ENCODE data around the gene FBH1. TPM values are rescaled to one million over a fixed set of nuclear protein-coding genes. Genes with fewer than 3 reads are reported as not detected.

The FBH1 gene
- total RNA-seq, 2 experiments from 2014 or later, result 33.9 to 34.2 TPM

GRCh38 chr10:5897053-5897340 is 7.0 kb downstream of the FBH1 start:
- intact Hi-C loops (cut with DNase I, micrococcal nuclease), result no loop called here
- TF ChIP-seq, protein P1, sequence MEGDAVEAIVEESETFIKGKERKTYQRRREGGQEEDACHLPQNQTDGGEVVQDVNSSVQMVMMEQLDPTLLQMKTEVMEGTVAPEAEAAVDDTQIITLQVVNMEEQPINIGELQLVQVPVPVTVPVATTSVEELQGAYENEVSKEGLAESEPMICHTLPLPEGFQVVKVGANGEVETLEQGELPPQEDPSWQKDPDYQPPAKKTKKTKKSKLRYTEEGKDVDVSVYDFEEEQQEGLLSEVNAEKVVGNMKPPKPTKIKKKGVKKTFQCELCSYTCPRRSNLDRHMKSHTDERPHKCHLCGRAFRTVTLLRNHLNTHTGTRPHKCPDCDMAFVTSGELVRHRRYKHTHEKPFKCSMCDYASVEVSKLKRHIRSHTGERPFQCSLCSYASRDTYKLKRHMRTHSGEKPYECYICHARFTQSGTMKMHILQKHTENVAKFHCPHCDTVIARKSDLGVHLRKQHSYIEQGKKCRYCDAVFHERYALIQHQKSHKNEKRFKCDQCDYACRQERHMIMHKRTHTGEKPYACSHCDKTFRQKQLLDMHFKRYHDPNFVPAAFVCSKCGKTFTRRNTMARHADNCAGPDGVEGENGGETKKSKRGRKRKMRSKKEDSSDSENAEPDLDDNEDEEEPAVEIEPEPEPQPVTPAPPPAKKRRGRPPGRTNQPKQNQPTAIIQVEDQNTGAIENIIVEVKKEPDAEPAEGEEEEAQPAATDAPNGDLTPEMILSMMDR (IDR thresholded peaks at IDR 0.05), result no peak
- Histone ChIP-seq H3K4me3 (ENCODE audit: low read length) (no peak overlapping the region), H3K4me1 (ENCODE audit: insufficient read depth, low read length) (peaks cover 18% of the 10 kb centered on the region), H3K27me3 (ENCODE audit: control insufficient read depth in 1 of 2, insufficient read depth in 2 of 2, low read length in 2 of 2) (no peaks in the 10 kb centered on the region), H3K36me3 (ENCODE audit: insufficient read depth, low read length) (peaks cover 12% of the 10 kb centered on the region), H3K27ac (ENCODE audit: low read depth in 1 of 2, low read length in 2 of 2) (no peak overlapping the region), H3K9me3 (ENCODE audit: control insufficient read depth in 1 of 2, insufficient read depth in 1 of 2, low read length in 2 of 2) (peaks cover 3 to 7% of the 10 kb centered on the region in 2 experiments)
- Mint-ChIP-seq H3K36me3 (ENCODE audit: low read depth) (peaks cover 50% of the 10 kb centered on the region), H3K27ac (peak overlapping the region; percentile 89), H3K27me3 (no peaks in the 10 kb centered on the region), H3K4me1 (ENCODE audit: low read depth) (peaks cover 57% of the 10 kb centered on the region), H3K9me3 (no peaks in the 10 kb centered on the region), H3K4me3 (no peak overlapping the region)
- POLR2A ChIA-PET, result interaction anchor here (1.4 kb wide), 1 partner anchor 83 kb away, joined by 4 read pairs; no protein-coding TSS in a partner anchor
- ATAC-seq (ENCODE audit: poor library complexity) (no peak), DNase-seq (no peak)
- CTCF ChIA-PET, result no interaction called here

DNA sequence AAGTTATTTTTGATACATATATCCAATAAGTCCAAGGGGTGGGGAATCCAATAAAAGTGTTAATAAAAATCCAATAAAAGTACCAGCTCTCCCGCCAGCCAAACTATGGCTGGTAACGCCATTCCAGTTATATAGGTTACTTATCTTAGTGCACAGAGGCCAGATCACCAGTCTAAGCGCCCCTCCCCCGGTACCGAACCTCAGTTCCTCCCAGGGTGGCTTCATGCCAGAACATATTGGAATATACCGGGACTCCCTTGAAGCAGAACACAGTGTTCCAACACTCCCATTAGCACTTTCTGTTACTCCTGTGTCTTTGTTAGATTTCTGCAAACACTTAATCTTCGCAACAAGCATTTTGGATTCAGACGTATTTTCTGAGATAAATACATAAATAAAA is 7.5 kb downstream of the FBH1 start:
- H3K36me3 Mint-ChIP-seq (ENCODE audit: low read depth), result peaks cover 50% of the 10 kb centered on the region
- peaks cover 16% of the 10 kb centered on the region for H3K4me1 ChIP-seq (ENCODE audit: insufficient read depth, low read length)

GRCh38 chr10:5898163-5898562 is 8.1 kb downstream of the FBH1 start:
- H3K36me3 Mint-ChIP-seq (ENCODE audit: low read depth), result peaks cover 52% of the 10 kb centered on the region
- Histone ChIP-seq H3K9me3 (ENCODE audit: control insufficient read depth in 1 of 2, insufficient read depth in 1 of 2, low read length in 2 of 2) (peaks cover 3 to 7% of the 10 kb centered on the region in 2 experiments), H3K27ac (ENCODE audit: low read depth in 1 of 2, low read length in 2 of 2) (no peak overlapping the region), H3K4me3 (ENCODE audit: low read length) (no peak overlapping the region), H3K36me3 (ENCODE audit: insufficient read depth, low read length) (peaks cover 12% of the 10 kb centered on the region), H3K4me1 (ENCODE audit: insufficient read depth, low read length) (peaks cover 16% of the 10 kb centered on the region), H3K27me3 (ENCODE audit: control insufficient read depth in 1 of 2, insufficient read depth in 2 of 2, low read length in 2 of 2) (no peaks in the 10 kb centered on the region)
- DNase-seq (no peak), ATAC-seq (ENCODE audit: poor library complexity) (no peak)
- H3K9me3 Mint-ChIP-seq, result no peaks in the 10 kb centered on the region
- ChIA-PET CTCF (no interaction called here), POLR2A (no interaction called here)
- no peak overlapping the region for H3K4me3 Mint-ChIP-seq
- TF ChIP-seq, protein P1 (IDR thresholded peaks at IDR 0.05), result no peak
- intact Hi-C loops (cut with DNase I, micrococcal nuclease), result no loop called here
- H3K27me3 Mint-ChIP-seq, result no peaks in the 10 kb centered on the region
- peaks cover 47% of the 10 kb centered on the region for H3K4me1 Mint-ChIP-seq (ENCODE audit: low read depth)
- no peak overlapping the region for H3K27ac Mint-ChIP-seq

More for the DNA sequence above, 7.5 kb downstream of the FBH1 start:
- H3K4me1 Mint-ChIP-seq (ENCODE audit: low read depth), result peaks cover 52% of the 10 kb centered on the region
- Histone ChIP-seq H3K27me3 (ENCODE audit: control insufficient read depth in 1 of 2, insufficient read depth in 2 of 2, low read length in 2 of 2) (no peaks in the 10 kb centered on the region), H3K27ac (ENCODE audit: low read depth in 1 of 2, low read length in 2 of 2) (no peak overlapping the region), H3K36me3 (ENCODE audit: insufficient read depth, low read length) (peaks cover 12% of the 10 kb centered on the region), H3K9me3 (ENCODE audit: control insufficient read depth in 1 of 2, insufficient read depth in 1 of 2, low read length in 2 of 2) (peaks cover 3 to 7% of the 10 kb centered on the region in 2 experiments), H3K4me3 (ENCODE audit: low read length) (no peak overlapping the region)
- no peak for ATAC-seq (ENCODE audit: poor library complexity)
- no peaks in the 10 kb centered on the region for H3K9me3 Mint-ChIP-seq
- peak overlapping the region; percentile 89 for H3K27ac Mint-ChIP-seq
- intact Hi-C loops (cut with DNase I, micrococcal nuclease), result no loop called here
- CTCF ChIA-PET, result no interaction called here
- no peak for DNase-seq
- no peaks in the 10 kb centered on the region for H3K27me3 Mint-ChIP-seq
- POLR2A ChIA-PET, result no interaction called here
- TF ChIP-seq, protein P1 (IDR thresholded peaks at IDR 0.05), result no peak
- H3K4me3 Mint-ChIP-seq, result no peak overlapping the region
